ENCODE measurements around the gene ST6GALNAC3.

ST6GALNAC3 gene

GRCh38 chr1:76294482-76295194 is 220.1 kb downstream of the ST6GALNAC3 start (continued):
- TF ChIP-seq ZNF488 (tag by site-specific recombination; IDR thresholded peaks at IDR 0.05), result peak; percentile 80
- peak; percentile 66; the same call in 1 of the 2 replicates for TF ChIP-seq KLF16 (tag by site-specific recombination; IDR thresholded peaks at IDR 0.05)
- TF ChIP-seq ZNF785 (tag by site-specific recombination; IDR thresholded peaks at IDR 0.05), result no peak
- TF ChIP-seq ZNF19 (tag by site-specific recombination; IDR thresholded peaks at IDR 0.05; ENCODE audit: low read depth), result peak; percentile 82; the same call in 1 of the 2 replicates
- TF ChIP-seq ZNF211 (tag by site-specific recombination; IDR thresholded peaks at IDR 0.05; ENCODE audit: low read depth), result no peak
- peak; percentile 29; the same call in 1 of the 2 replicates for TF ChIP-seq ZIC2 (tag by site-specific recombination; IDR thresholded peaks at IDR 0.05)
- no peak for TF ChIP-seq ZNF473 (tag by site-specific recombination; IDR thresholded peaks at IDR 0.05)
- peak; percentile 55 for TF ChIP-seq PRDM1 (tag by site-specific recombination; IDR thresholded peaks at IDR 0.05)
- TF ChIP-seq KLF7 (tag by site-specific recombination; IDR thresholded peaks at IDR 0.05; ENCODE audit: borderline replicate concordance), result peak; percentile 84; the same call in 1 of the 2 replicates
- no peak for TF ChIP-seq ZNF391 (tag by site-specific recombination; IDR thresholded peaks at IDR 0.05; ENCODE audit: borderline replicate concordance, low read depth)
- peak; percentile 61 for TF ChIP-seq ATF2 (tag by site-specific recombination; IDR thresholded peaks at IDR 0.05; ENCODE audit: low read depth)
- TF ChIP-seq ZNF366 (tag by site-specific recombination; conservative IDR thresholded peaks at IDR 0.05), result 0 out of 2 replicates have a peak, but pooled peaks have one; percentile 26
- no peak for TF ChIP-seq ZNF707 (tag by site-specific recombination; IDR thresholded peaks at IDR 0.05)
- no peak for TF ChIP-seq ZNF140 (tag by site-specific recombination; IDR thresholded peaks at IDR 0.05)
- TF ChIP-seq TRIM28 (IDR thresholded peaks at IDR 0.05; ENCODE audit: borderline replicate concordance, low read length), result peak; percentile 78; the same call in 1 of the 2 replicates
- TF ChIP-seq ZNF362 (tag by site-specific recombination; IDR thresholded peaks at IDR 0.05), result peak; percentile 75
- peak; percentile 66; the same call in 1 of the 2 replicates for TF ChIP-seq ZNF24 (tag by site-specific recombination; IDR thresholded peaks at IDR 0.05)
- TF ChIP-seq ZNF280C (tag by site-specific recombination; IDR thresholded peaks at IDR 0.05), result no peak

- ChIA-PET CTCF (no interaction called here), POLR2A (no interaction called here)
- no peak overlapping the region for H3K27ac ChIP-seq (ENCODE audit: extremely low read depth, low read depth, low read length)
- H3K36me3 ChIP-seq (ENCODE audit: control insufficient read depth in 2 of 2, insufficient read depth in 1 of 2, low read length in 2 of 2), result no peaks in the 10 kb centered on the region
- peaks cover 16% of the 10 kb centered on the region for H3K4me1 ChIP-seq (ENCODE audit: control insufficient read depth, insufficient read depth, low read length)
- H3K9me3 ChIP-seq (ENCODE audit: control insufficient read depth, insufficient read depth, low read depth, low read length), result no peaks in the 10 kb centered on the region
- no peak overlapping the region for H3K4me3 ChIP-seq (ENCODE audit: low read depth, low read length)
- TF ChIP-seq ZBTB48 (tag by site-specific recombination; IDR thresholded peaks at IDR 0.05), result 0 out of 2 replicates have a peak, but pooled peaks have one; percentile 18
- TF ChIP-seq SP2 (tag by site-specific recombination; IDR thresholded peaks at IDR 0.05), result no peak
- no peak for TF ChIP-seq ZNF768 (tag by site-specific recombination; IDR thresholded peaks at IDR 0.05)
- TF ChIP-seq IKZF3 (tag by site-specific recombination; IDR thresholded peaks at IDR 0.05), result peak; percentile 16; the same call in 1 of the 2 replicates
- no peak for TF ChIP-seq GLI4 (tag by site-specific recombination; IDR thresholded peaks at IDR 0.05)
- TF ChIP-seq ZBTB8A (tag by site-specific recombination; IDR thresholded peaks at IDR 0.05), result peak; percentile 33; the same call in 1 of the 2 replicates
- TF ChIP-seq ZNF585B (tag by site-specific recombination; IDR thresholded peaks at IDR 0.05), result no peak
- peak; percentile 31 for TF ChIP-seq ZIC2 (tag by site-specific recombination; IDR thresholded peaks at IDR 0.05)
- TF ChIP-seq ZNF155 (tag by site-specific recombination; IDR thresholded peaks at IDR 0.05), result no peak
- TF ChIP-seq PRDM6 (tag by site-specific recombination; IDR thresholded peaks at IDR 0.05), result peak; percentile 68
- TF ChIP-seq EGR2 (tag by site-specific recombination; IDR thresholded peaks at IDR 0.05; ENCODE audit: low read depth), result no peak
- TF ChIP-seq ZSCAN16 (tag by site-specific recombination; IDR thresholded peaks at IDR 0.05), result no peak
These were observed 223.9 kb downstream of the ST6GALNAC3 start for GRCh38 chr1:76298399-76298798.

Measured in HEK293 (cell line).